Sigmoid colon (tissue), 7 donors: Measurements from ENCODE around the gene SYNDIG1. TPM values are rescaled to one million over a fixed set of nuclear protein-coding genes. Genes with fewer than 3 reads are reported as not detected.

ENCODE experiments used
- DNase-seq: peaks from one replicate; pipeline ENCODE4 v3.0.0-alpha.2; 2019
- H3K27ac ChIP-seq, 4 donors: fragments of 200-600 bp; sonication (generic); one replicate each; pipeline ENCODE4 v1.5.1; 2016 to 2019; ENCODE audit warnings: mild to moderate bottlenecking in 1 of 4
- H3K27me3 ChIP-seq, 3 donors: fragments of 200-600 bp; sonication (generic); one replicate each; pipeline ENCODE4 v1.5.1; 2019; ENCODE audit warnings: mild to moderate bottlenecking in 1 of 3
- H3K36me3 ChIP-seq, 4 donors: fragments of 200-600 bp; sonication (generic); one replicate each; pipeline ENCODE4 v1.5.1; 2016 to 2019
- H3K4me1 ChIP-seq, 4 donors: fragments of 200-600 bp; sonication (generic); one replicate each; pipeline ENCODE4 v1.5.1; 2017 to 2019
- H3K4me3 ChIP-seq, 4 donors: fragments of 200-600 bp; sonication (generic); one replicate each; pipeline ENCODE4 v1.5.1; 2017 to 2019; ENCODE audit warnings: mild to moderate bottlenecking in 2 of 4, moderate library complexity in 1 of 4
- H3K9me3 ChIP-seq, 4 donors: fragments of 200-600 bp in 3 of 4; sonication (generic) in 3 of 4; one replicate each; pipeline versions ENCODE4 v1.5.1 to v1.6.1; 2013 to 2019
- EP300 ChIP-seq, 4 donors: sonication (generic); formaldehyde crosslinking; IDR thresholded peaks; one replicate each; pipeline ENCODE4 v1.6.1; 2017; ENCODE audit warnings: antibody characterized with exemption in 4 of 4
- POLR2A ChIP-seq, 2 donors: fragments of 450-650 bp; IDR thresholded peaks; one replicate each; pipeline ENCODE4 v1.6.1; 2016; ENCODE audit warnings: antibody characterized with exemption in 2 of 2, mild to moderate bottlenecking in 2 of 2, moderate library complexity in 2 of 2
- POLR2AphosphoS5 ChIP-seq, 4 donors: sonication (generic); formaldehyde crosslinking; IDR thresholded peaks; one replicate each; pipeline ENCODE4 v1.6.1; 2017; ENCODE audit warnings: antibody characterized with exemption in 4 of 4
- WGBS, 2 donors: extraction: QIAGEN DNeasy Blood & Tissue Kit; methylation state at CpG; one replicate each; pipeline ENCODE4 v1.1.7; 2013; 5-methylcytosine and 5-hydroxymethylcytosine counted together
- intact Hi-C: fragments of 100-400 bp; cut with DNase I; formaldehyde crosslinking; loops from one replicate; pipeline ENCODE4 v1.15.1; 2023
- polyA plus RNA-seq, 3 donors: library from polyadenylated mRNA; stranded (reverse); fragments of 200-250 nt; gene quantifications; one replicate each; pipeline ENCODE4 v1.2.3, GENCODE V29; 2013
- total RNA-seq, 4 donors: library from RNA; depleted of rRNA; stranded (reverse); fragments of >200 nt; gene quantifications; one replicate each; pipeline ENCODE4 v1.1.0, GENCODE V29; 2016
- TF ChIP-seq, protein P1 (sequence below), 4 experiments: fragments of 450-650 bp in 3 of 4; fragments of 200-600 bp in 1 of 4; IDR thresholded peaks; one replicate each; pipeline ENCODE4 v1.5.1; 2016 to 2019; ENCODE audit warnings: antibody characterized with exemption in 4 of 4, mild to moderate bottlenecking in 3 of 4, moderate library complexity in 2 of 4
- donor health status: healthy with polysubstance abuse.
- donor health status: Bipolar disorder and iron deficiency.
- donor health status: healthy.

The SYNDIG1 gene
- total and polyA plus RNA-seq, 7 donors: 0.16 to 0.69 (median 0.36) TPM; not detected in 2

DNA sequence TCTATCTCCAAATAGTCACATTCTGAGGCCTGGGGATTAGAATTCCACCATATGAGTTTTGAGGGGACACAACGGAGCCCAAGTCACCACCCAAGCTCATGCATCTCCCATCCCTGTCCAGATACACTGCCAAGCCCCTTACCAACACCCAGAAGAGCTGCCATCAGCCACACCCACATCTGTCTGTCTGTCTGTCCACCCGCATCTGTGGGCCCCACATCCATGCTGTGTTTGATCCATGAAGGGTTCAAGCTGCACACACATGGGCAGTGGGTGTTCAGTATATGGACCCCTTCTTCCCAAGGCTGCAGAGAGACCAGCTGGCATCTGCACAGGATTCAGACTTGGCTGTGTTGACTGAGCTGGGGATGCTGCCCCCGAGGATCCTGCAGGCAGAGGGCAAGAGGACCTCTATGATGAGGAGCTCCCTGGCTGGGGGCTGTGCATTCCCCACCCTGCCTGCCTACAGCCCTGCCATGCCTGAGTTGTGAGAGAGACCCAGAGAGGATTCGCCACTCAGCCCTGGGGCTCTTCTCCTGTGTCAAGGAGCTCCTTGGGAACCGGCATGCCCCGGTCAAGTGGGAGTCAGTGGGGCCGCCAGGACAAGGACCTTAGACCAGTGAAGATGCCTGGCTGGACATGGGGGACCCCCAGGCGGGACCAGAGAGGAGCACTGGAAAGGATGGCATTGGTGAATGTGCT lies 206.4 kb downstream of the SYNDIG1 start:
- DNase-seq: peak; percentile 62
- Histone ChIP-seq H3K36me3 (no peaks in the 10 kb centered on the region), H3K9me3 (no peaks in the 10 kb centered on the region), H3K27me3 (no peaks in the 10 kb centered on the region), H3K4me1 (peaks cover 0 to 12% (median 10%) of the 10 kb centered on the region in 4 donors), H3K4me3 (no peak overlapping the region), H3K27ac (no peak overlapping the region)
- TF ChIP-seq, protein P1, sequence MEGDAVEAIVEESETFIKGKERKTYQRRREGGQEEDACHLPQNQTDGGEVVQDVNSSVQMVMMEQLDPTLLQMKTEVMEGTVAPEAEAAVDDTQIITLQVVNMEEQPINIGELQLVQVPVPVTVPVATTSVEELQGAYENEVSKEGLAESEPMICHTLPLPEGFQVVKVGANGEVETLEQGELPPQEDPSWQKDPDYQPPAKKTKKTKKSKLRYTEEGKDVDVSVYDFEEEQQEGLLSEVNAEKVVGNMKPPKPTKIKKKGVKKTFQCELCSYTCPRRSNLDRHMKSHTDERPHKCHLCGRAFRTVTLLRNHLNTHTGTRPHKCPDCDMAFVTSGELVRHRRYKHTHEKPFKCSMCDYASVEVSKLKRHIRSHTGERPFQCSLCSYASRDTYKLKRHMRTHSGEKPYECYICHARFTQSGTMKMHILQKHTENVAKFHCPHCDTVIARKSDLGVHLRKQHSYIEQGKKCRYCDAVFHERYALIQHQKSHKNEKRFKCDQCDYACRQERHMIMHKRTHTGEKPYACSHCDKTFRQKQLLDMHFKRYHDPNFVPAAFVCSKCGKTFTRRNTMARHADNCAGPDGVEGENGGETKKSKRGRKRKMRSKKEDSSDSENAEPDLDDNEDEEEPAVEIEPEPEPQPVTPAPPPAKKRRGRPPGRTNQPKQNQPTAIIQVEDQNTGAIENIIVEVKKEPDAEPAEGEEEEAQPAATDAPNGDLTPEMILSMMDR (IDR thresholded peaks at IDR 0.05): no peak
- TF ChIP-seq POLR2A (IDR thresholded peaks at IDR 0.05) (no peak), POLR2AphosphoS5 (IDR thresholded peaks at IDR 0.05) (no peak), EP300 (IDR thresholded peaks at IDR 0.05) (no peak)
- intact Hi-C loops: no loop called here
- 88 to 91% methylated on average over 8 of the region's 8 CpGs for WGBS, 2 donors

DNA sequence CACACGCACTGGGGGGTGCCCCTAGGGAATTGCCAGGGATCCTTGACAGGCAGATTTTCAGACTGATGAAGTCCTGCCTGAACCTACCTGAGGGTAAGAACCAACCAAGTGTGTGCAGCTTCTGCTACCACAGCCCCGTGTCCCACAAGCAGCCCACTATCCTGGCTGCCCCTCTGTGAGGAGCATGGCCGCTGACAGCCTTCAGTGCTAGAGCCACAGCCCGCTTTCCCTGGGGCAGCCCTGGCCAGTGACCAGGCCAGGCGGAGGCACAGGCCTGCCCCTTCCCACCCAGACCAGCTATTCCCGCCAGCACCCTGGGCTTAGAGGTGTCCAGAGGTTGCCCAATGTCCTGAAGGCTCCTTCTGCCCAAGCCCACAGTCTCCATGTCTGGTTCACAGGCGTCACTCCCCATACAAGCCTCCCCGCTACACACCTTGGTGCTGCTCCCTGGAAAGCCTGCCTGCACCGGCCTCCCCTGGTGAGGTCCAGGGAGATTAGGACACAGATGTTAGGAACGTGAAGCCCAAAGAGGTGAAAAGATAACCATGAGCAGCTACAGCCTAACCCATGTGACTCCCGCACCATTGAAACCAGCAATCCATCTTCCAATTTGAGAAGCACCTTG lies 207.0 kb downstream of the SYNDIG1 start:
- DNase-seq: no peak
- Histone ChIP-seq H3K4me1 (peaks cover 0 to 12% (median 10%) of the 10 kb centered on the region in 4 donors), H3K9me3 (no peaks in the 10 kb centered on the region), H3K27me3 (no peaks in the 10 kb centered on the region), H3K36me3 (no peaks in the 10 kb centered on the region), H3K27ac (no peak overlapping the region), H3K4me3 (no peak overlapping the region)
- WGBS, 2 donors: 87 to 92% methylated on average over 11 of the region's 11 CpGs
- TF ChIP-seq, protein P1 (IDR thresholded peaks at IDR 0.05): no peak
- TF ChIP-seq POLR2AphosphoS5 (IDR thresholded peaks at IDR 0.05) (no peak), POLR2A (IDR thresholded peaks at IDR 0.05) (no peak), EP300 (IDR thresholded peaks at IDR 0.05) (no peak)
- intact Hi-C loops: no loop called here

DNA sequence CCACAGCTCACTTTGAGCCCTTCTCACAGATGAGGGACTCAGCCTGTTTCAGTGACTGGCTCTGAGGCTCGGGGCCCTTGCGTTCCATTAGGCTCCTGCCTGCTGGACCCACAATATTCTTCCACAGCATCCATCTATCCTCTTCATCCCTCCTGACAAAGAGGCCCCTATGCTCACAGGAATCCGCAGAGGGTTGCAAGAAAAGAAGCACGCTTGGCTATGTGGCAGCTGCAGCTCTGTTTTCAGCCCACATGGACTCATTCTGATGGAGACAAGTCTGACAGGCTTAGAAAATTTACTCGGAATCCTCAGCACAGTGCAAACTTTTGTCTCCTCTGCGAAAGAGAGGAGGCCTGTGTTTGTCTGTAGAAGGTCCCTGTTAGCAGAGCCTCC lies 207.5 kb downstream of the SYNDIG1 start:
- peak; percentile 10 for DNase-seq

DNA sequence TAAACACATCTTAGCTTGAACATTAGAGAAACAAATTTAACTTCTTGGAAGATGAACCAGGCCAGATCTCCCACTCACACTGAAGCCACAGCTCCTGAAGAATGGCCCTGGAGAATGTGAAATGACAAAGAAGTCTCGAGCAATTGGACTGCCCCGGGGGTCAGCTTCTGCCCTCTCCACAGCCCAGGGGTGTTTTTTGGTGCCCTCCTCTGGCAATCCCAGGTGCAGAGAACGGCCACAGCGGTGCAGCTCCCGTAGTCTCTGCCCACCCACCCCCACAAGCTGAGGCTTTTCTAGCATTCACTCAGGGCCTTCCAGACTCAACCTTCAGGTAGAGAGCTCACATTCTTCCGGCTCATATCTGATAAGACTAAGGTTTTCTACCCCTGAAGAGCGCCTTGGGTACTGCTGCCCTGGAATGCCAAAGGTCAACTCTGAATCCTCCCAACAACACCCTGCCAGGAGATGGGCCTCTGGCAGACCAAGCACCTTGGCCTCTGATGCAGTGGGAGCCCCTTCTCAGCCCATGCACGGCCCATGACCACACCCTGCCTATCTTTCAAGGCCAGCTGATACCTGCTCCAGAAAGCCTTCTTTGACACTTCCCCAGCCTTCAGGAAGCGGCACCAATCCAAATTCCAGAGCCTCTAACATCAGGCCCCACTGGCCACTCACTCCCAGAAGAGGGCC lies 208.3 kb downstream of the SYNDIG1 start:
- H3K27me3 ChIP-seq: no peaks in the 10 kb centered on the region
- H3K4me3 ChIP-seq: no peak overlapping the region
- intact Hi-C loops: no loop called here
- H3K9me3 ChIP-seq: no peaks in the 10 kb centered on the region
- H3K4me1 ChIP-seq: peaks cover 0 to 9% (median 7%) of the 10 kb centered on the region in 4 donors
- H3K36me3 ChIP-seq: no peaks in the 10 kb centered on the region
- TF ChIP-seq POLR2AphosphoS5 (IDR thresholded peaks at IDR 0.05) (no peak), POLR2A (IDR thresholded peaks at IDR 0.05) (no peak), EP300 (IDR thresholded peaks at IDR 0.05) (no peak)
- TF ChIP-seq, protein P1 (IDR thresholded peaks at IDR 0.05): no peak
- peak; percentile 27 for DNase-seq
- WGBS, 2 donors: 67 to 82% methylated on average over 9 of the region's 9 CpGs
- no peak overlapping the region for H3K27ac ChIP-seq

More for the DNA sequence above, 207.5 kb downstream of the SYNDIG1 start:
- 70 to 81% methylated on average over 6 of the region's 6 CpGs for WGBS, 2 donors
- Histone ChIP-seq H3K9me3 (no peaks in the 10 kb centered on the region), H3K4me3 (no peak overlapping the region), H3K27ac (no peak overlapping the region), H3K36me3 (no peaks in the 10 kb centered on the region), H3K4me1 (peaks cover 0 to 12% (median 10%) of the 10 kb centered on the region in 4 donors), H3K27me3 (no peaks in the 10 kb centered on the region)
- intact Hi-C loops: no loop called here
- no peak for TF ChIP-seq POLR2AphosphoS5 (IDR thresholded peaks at IDR 0.05)
- no peak for TF ChIP-seq EP300 (IDR thresholded peaks at IDR 0.05)
- TF ChIP-seq POLR2A (IDR thresholded peaks at IDR 0.05): no peak
- TF ChIP-seq, protein P1 (IDR thresholded peaks at IDR 0.05): no peak
